Neural cell (in vitro differentiated cells): ENCODE measurements around the gene KREMEN1.

Source experiments
- EZH2 ChIP-seq: fragments of 200-600, 300-800 bp; shearing (Covaris generic), sonication (generic); IDR thresholded peaks from 2 replicates; pipeline ENCODE4 v1.6.1; 2014; ENCODE audit warnings: antibody characterized with exemption, low read length, borderline replicate concordance, mild to moderate bottlenecking; ENCODE audit not compliant: insufficient read depth, poor library complexity, severe bottlenecking
- REST ChIP-seq: IDR thresholded peaks from 2 replicates; pipeline ENCODE4 v1.6.1; 2012; ENCODE audit warnings: borderline replicate concordance
- TAF1 ChIP-seq: IDR thresholded peaks from 2 replicates; pipeline ENCODE4 v1.6.1; 2012; ENCODE audit warnings: low read depth
- TF ChIP-seq, protein P1 (sequence below): fragments of 450-650 bp; IDR thresholded peaks from 2 replicates; pipeline ENCODE4 v1.5.1; 2014; ENCODE audit warnings: antibody characterized with exemption, mild to moderate bottlenecking, moderate library complexity; ENCODE audit not compliant: poor library complexity, severe bottlenecking

DNA sequence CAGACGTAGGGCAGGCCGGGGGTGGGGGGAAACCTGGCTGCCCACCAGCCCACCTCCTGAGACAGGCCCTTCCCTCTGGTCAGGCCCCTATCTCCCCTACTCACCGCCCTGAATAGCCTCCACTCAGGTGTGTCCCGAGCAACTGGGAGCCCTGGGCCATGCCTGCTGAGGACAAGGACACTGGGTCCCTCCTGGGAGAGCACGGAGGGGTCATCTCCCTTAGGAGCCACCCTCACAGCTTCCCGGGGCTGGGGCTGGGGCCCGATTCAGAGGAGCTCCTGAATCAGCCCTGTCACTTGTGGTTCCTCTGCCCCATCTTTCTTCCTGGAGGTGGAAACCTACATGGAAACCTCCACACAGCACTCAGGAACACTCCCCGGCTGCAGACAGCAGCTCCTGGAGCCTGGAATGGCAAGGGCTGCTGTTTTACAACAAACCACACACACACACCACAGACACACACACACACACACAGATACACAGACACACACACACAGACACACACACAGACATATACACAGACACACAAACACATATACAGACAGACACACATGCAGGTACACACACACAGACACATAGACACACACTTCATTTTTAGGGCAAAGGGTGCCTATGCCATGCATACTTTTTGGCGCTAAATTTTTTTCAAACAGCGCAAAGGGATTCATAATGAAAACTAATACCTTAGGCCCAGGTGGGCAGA lies 123.3 kb downstream of the KREMEN1 start:
- TF ChIP-seq, protein P1, sequence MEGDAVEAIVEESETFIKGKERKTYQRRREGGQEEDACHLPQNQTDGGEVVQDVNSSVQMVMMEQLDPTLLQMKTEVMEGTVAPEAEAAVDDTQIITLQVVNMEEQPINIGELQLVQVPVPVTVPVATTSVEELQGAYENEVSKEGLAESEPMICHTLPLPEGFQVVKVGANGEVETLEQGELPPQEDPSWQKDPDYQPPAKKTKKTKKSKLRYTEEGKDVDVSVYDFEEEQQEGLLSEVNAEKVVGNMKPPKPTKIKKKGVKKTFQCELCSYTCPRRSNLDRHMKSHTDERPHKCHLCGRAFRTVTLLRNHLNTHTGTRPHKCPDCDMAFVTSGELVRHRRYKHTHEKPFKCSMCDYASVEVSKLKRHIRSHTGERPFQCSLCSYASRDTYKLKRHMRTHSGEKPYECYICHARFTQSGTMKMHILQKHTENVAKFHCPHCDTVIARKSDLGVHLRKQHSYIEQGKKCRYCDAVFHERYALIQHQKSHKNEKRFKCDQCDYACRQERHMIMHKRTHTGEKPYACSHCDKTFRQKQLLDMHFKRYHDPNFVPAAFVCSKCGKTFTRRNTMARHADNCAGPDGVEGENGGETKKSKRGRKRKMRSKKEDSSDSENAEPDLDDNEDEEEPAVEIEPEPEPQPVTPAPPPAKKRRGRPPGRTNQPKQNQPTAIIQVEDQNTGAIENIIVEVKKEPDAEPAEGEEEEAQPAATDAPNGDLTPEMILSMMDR = no peak
- no peak for TF ChIP-seq REST
- TF ChIP-seq EZH2 = no peak
- TF ChIP-seq TAF1 = no peak
